ENCODE results near the gene ARHGAP32. TPM values are rescaled to one million over a fixed set of nuclear protein-coding genes. Genes with fewer than 3 reads are reported as not detected.
"Not testable (repeated sequence)": the region's sequence is repeated elsewhere in the genome, so short reads cannot be mapped to it uniquely, and the experiment has no call there.

Gene ARHGAP32
- polyA plus RNA-seq, 3 donors: 17.2 to 19.6 (median 18.0) TPM

DNA sequence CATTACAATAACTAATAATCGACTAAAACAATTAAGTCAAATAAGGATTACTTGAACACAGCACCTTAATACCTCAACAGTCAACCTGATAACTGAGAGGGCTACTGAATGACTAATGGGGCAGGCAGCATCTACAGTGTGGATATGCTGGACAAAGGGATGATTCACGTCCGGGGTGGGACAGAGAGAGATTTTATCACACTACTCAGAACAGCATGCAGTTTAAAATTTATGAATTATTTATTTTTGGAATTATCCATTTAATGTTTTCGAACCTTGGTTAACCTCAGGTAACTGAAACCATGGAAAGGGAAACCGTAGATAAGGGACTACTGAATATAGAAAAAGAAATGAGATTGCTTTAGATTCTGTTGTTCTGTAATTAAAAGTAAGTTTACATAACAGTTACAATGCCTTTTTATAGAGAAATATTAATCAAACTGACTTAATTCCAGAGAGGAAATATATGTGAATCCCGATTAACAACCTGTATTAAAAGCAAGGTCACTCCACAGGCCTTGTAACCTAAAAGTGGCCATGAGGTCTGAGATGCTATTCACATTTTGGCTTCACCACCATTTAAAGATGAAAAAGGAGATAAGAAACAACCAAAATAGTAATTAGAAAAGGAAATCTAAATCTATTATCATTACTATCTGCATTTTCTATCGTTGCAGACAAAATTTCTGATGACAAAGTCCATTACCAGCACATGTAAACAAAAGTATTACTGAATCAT is 130.5 kb downstream of the ARHGAP32 start:
- DNase-seq (ENCODE audit: extremely low read depth in 1 of 11, low read depth in 9 of 11, low spot score in 4 of 11): no peak

DNA sequence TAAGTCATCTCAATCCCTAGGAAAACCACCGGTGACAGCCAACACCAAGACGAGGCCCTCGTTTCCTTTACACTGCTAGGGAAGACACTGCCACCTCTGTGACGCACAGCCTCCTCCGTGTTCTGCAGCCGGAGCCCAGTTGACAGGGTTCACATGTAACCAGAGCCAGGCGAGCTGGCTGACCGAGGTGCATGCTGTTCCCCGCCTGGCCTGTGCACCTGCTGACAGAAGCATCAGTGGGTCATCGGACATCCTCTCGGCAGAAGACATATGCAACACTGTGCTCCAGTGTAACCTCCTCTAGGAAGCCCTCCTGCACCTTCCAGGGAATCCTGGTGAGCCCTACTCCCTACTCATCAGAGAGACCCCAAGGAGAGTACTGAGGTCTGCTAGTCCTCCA is 135.2 kb downstream of the ARHGAP32 start:
- DNase-seq (ENCODE audit: extremely low read depth in 1 of 11, low read depth in 9 of 11, low spot score in 4 of 11): no peak

DNA sequence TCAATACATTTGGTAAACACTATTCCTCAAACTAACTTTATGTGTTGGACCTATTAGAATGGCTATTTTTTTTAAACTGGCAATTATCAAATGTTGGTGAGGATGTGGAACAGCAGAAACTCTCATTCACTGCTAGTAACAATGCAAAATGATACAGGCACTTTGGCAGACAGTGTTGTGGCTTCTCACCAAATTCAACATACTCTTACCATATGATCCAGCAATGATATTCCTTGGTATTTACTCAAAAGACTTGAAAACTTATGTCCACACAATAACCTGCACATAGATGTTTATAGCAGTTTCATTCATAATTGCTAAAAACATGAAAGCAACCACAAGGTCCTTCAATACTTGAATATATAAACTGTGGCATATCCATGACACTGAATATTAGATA is 136.9 kb downstream of the ARHGAP32 start:
- no peak for DNase-seq (ENCODE audit: extremely low read depth in 1 of 11, low read depth in 9 of 11, low spot score in 4 of 11)

DNA sequence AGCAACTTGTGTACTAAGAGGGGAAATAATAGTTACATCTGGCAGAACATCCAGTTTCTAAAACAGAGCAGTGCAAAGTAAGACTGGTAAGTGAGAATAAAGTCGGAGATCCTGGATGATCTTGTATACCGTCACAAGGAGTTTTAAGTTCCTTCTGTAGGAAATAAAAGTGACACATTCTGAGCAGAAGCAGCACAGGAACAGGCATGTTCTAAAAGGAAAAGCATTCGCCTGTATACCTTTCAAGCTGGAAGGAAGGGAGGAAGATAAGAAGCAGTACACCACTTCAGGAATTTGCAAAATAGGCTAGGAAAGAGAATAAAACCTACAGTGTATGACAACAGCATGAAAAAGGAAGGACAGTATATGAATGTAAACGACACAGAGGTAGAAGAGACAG is 143.2 kb downstream of the ARHGAP32 start:
- DNase-seq (ENCODE audit: extremely low read depth in 1 of 11, low read depth in 9 of 11, low spot score in 4 of 11): no peak

DNA sequence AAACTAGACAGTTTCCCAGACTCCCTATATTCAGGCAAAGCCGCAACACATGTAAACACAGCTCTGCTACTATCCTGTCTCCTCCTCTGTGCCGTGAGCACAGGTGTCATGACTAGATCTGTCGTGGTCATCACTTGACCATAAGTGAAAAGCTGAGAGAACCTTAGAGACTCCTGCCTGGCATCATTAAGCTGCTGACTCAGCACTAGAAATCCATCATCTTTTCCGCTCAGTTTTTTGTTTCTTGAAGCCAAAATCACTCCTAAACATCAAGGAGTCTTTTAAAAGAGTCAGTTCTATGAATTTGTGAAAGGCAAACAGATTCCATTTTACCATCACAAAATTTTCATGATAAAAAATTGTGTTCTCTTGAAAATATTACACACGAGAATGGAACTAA is 147.0 kb downstream of the ARHGAP32 start:
- no peak for DNase-seq (ENCODE audit: extremely low read depth in 1 of 11, low read depth in 9 of 11, low spot score in 4 of 11)

DNA sequence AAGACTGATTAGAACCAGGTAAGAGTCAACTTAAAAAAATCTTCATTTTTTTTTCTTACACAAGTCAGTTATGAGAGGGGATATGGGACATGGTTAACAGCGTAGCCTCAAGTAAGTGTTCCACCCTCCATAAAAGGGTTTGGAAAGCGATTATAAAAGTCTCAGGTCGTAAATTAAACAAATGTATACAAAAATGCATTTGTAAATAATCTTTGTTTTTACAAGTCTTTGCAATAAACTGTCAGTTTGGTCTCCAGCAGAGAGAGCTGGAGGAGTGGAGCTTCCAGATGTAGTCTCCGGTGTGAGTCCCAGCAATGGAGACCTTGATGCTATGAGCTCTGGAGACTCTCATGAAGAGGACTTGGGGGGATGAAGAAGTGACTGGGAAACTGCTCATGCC is 149.6 kb downstream of the ARHGAP32 start:
- no peak for DNase-seq (ENCODE audit: extremely low read depth in 1 of 11, low read depth in 9 of 11, low spot score in 4 of 11)

DNA sequence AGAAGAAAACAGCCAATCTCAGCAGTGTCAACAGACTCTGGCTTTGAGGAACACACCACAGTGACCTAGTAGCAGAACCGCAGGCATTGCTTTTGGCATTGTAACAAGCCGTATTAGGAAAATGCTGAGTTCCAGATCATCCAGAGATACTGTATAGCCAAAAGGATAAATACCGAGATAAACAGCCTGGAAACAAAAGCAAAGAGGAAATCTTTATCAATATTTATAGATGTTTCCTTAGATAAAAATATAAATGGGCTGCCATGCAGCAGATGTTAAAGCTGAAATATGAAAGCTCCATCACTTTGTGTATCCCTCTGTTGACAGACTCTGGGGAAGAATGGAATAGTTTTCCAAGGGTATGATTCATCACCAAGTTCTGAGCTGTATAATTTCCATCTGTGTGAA is 150.5 kb downstream of the ARHGAP32 start:
- DNase-seq (ENCODE audit: extremely low read depth in 1 of 11, low read depth in 9 of 11, low spot score in 4 of 11): no peak

DNA sequence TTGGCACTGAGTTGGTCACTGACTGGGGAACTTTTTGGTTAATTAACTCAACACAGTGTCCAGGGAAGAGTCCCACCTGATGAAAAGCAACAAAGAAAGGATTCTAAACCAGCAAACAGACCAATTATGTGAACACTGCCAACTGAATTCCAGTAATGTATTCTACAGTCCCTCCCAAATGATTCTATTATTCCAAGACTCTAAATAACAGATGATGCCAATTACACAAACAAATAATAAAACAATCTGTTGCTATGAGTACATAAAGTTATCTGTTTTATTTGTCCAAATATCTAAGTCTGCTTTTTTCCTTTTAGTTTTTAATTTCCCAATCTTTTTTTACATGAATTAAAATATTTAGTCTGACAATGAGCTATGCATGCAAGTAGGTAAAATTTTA is 151.2 kb downstream of the ARHGAP32 start:
- DNase-seq (ENCODE audit: extremely low read depth in 1 of 11, low read depth in 9 of 11, low spot score in 4 of 11): no peak

DNA sequence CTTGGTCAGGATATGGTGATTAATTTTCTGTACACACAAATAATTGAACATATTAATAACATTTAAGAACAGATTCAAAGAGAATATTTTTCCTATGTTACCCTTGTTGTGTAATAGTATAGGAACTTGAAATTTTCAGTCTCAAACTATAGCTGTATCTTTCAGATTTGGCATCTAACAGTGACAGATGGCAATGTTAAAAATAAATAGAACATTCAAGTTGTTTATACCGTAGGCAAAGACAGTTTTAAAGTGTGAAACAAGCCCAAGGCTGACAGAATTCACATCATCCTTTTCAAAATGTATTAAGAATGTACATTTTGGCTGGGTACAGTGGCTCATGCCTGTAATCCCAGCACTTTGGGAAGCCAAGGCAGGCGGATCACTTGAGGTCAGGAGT is 156.9 kb downstream of the ARHGAP32 start:
- DNase-seq (ENCODE audit: extremely low read depth in 1 of 11, low read depth in 9 of 11, low spot score in 4 of 11): no peak

DNA sequence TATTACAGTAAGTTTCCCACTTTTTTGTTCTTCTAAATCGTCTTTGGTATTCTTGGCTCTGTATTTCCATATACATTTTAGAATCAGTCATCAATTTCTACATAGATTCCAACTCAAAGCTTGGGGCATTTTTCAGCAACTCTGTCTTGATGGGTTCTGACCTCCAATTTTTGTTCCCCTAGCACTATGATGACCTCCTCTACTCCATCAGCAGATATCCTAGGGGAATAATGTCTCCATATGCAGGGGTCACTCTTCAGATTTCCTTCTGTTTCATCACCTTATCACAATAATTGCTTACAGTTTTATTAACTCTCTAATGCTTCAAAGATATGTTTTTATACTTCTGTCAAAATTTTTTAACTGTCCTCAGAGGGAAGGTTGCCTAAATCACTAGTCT is 158.1 kb downstream of the ARHGAP32 start:
- DNase-seq (ENCODE audit: extremely low read depth in 1 of 11, low read depth in 9 of 11, low spot score in 4 of 11): no peak

DNA sequence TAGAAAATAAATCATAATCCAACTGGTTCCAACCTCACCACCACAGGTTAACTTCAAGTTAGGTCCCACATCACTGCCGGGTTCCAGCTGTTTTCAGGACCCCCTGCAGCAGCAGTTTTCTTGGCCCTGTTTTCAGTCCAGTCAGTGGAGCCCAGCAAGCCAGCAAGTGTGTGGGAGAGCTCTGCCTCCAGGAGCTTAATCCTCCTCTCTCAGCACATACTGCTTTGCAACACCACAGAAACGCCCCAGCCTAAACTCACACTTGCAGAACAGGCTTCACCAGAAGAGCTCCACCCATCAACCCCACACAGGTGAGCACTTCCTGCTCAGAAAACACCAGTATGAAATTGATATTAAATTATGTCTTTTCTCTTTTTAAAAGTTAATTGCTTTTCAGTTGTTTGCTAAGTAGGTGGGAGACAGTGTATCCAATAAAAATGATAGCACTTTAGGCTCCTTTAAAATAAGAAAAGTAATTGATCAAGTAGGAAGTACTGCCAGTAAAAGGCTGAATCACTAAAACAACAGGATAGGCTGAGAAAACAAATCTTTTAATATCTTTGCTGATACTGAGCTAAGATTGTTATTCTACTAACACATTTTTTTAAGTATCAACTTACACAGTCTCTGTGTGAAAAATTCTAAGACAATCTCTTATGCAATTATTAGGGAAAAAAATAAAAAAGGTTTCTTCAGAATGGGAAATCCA is 168.0 kb downstream of the ARHGAP32 start:
- DNase-seq (ENCODE audit: extremely low read depth in 1 of 11, low read depth in 9 of 11, low spot score in 4 of 11): peak; percentile 3 to 45 (median 16)

DNA sequence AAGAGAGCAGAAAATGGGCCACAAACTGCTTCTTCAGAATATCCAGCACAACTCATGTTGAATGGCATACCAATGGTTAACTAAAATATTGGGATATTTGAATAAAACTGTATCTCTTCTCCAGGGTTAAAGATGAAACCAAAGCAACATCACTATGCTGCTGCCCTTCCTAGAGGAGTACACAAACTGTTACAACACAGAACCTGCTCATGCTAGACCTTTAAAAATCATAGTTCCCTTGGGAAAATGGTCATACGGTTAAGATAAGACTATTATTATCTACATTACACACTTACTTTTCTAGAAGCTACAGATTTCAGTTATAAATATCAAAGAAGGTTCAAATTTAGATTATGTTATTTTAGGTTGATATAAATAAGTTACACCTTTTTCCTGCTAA is 170.8 kb downstream of the ARHGAP32 start:
- DNase-seq (ENCODE audit: extremely low read depth in 1 of 11, low read depth in 9 of 11, low spot score in 4 of 11): no peak

DNA sequence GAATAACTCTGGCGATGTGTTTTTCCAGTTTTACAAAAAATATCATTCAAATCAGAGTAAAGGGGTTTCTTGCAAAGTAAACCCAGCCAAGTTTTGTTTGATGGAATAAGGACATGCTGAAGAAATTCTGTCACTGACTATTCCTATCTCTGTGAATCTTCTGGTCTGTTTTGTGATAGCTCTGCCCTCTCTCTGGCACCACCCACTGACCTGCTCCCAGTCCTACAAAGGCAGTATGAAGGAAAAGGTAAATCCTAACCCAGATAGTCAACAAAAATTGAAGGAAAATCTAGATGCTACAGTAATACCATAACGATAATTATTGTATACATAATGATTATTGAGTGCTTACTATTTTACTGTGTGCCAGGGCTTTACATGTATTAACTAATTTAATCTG is 173.1 kb downstream of the ARHGAP32 start:
- DNase-seq (ENCODE audit: extremely low read depth in 1 of 11, low read depth in 9 of 11, low spot score in 4 of 11): no peak

DNA sequence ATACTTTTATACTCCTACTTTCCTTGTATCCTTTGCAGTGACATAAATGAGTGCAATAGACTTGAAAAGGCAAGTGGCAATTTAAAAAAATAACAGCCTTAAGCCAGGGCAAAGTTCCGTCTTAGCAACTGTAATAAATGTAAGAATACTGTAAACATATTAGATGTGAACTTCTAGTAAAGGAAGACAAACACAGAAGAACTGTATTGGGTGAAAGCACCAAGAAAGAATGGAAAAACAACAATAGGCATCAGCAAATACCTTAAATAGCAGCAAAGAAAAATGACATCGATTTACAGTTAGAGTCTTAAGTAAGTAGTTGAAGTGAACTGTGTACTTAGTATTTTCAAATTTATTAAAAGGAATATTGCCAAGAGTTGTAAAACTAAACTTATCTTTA is 174.0 kb downstream of the ARHGAP32 start:
- no peak for DNase-seq (ENCODE audit: extremely low read depth in 1 of 11, low read depth in 9 of 11, low spot score in 4 of 11)

DNA sequence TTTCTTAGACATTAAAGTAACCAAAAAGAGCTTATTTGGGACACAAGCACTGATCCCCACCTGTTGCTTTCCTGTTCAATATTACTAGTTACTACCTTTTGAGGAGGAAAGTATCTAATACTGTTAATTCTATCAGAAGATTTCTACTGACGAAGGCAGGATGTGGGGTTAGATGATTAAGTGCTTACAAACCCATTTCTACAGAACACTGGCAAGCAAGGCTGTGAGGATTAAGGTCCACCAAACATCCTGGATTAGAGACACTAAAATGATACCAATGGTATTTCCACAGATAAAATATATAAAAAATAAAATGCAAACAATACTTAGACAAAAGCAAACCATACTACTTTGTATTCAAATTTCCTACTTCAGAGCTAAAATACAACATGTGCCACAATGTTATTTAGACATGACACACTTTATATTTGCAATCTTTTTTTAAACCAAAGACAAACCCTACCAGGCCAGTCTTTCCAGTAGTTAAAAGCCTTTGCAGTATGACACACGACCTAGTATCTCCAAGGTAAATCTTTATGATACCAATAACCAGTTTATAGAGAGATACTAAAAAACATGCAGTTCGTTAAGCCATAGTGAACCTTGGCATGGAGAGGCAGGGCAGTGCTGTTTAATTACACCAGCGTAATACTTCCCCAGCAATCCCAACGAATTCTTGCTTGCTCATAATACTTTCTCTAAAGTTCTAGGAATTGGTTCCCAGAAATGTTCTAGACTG is 178.2 kb downstream of the ARHGAP32 start:
- no peak for DNase-seq (ENCODE audit: extremely low read depth in 1 of 11, low read depth in 9 of 11, low spot score in 4 of 11)

DNA sequence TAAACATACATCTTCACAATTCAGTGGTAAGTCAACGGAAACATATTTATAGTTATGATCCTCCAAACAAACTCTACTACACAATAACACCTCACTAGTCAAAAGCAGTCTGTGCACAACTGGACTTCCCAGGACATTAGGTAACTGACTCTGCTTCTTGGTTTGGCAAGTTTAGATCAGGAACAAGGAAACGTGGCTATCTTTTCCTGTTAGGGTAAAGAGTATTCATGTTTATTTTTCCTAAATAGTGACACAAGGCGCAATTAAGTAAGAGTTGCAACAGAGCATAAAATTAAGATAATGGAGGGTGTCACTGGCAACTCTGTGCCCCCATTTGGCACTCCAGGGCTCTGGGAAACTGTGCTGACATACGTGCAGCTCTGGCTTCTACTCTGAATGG is 179.2 kb downstream of the ARHGAP32 start:
- no peak for DNase-seq (ENCODE audit: extremely low read depth in 1 of 11, low read depth in 9 of 11, low spot score in 4 of 11)

DNA sequence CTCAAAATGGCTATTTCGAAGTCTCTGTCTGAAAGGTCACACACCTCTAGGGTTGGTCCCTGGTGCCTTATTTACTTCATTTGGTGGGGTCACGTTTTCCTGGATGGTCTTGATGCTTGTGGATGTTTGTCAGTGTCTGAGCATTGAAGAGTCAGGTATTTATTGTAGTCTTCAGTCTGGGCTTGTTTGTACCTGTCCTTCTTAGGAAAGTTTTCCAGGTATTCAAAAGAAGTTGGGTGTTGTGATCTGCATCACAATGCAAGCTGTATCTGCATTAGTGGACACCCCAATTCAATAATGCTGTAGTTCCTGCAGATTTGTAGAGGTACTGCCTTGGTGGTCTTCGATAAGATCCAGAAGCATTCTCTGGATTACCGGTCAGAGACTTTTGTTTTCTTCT is 186.0 kb downstream of the ARHGAP32 start:
- DNase-seq (ENCODE audit: extremely low read depth in 1 of 11, low read depth in 9 of 11, low spot score in 4 of 11): no peak

DNA sequence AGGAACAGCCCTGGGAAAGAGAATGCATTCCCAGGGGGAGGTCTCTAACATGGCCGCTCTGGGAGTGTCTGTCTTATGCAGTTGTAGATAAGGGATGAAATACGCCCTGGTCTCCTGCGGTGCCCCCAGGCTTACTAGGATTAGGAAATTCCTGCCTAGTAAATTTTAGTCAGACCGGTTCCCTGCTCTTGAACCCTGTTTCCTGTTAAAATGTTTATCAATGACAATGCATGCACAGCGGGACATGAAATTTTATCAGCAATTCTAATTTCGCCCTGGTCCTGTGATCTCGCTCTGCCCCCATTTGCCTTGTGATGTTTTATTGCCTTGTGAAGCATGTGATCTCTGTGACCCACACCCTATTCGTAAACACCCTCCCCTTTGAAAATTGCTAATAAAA is 193.0 kb downstream of the ARHGAP32 start:
- not testable (repeated sequence) for DNase-seq (ENCODE audit: extremely low read depth in 1 of 11, low read depth in 9 of 11, low spot score in 4 of 11)

DNA sequence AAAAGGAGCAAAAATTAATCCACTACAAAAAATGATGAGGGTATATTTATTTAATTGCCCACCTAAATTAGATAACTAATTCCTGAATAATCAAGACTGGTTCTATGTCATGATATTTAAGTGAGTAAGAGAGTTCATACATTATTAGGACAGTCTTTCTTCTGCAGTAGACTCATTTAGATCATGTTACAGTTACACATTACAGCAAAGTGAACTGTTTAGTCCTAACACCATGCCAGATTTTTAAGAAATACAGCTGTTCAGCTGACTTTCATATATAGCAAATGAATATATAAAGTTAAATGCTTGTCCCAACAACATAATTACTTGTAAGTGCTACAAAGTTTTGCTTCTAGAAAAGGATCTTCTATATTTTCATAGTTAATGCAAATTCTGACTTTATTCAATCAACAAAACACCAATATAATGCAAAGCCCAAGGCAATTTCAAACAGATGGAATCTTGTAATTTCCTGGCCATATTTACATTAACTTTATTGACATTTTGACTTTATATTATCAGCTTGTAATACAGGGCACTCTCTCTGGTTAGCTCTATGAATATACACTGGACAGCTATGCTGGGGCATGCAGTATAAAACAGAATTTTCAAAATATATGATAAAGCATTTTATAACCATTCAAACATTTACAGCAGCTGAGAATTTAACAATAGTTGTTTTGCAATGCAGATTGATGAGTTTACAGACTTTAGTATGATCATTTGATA is 203.7 kb downstream of the ARHGAP32 start:
- DNase-seq (ENCODE audit: extremely low read depth in 1 of 11, low read depth in 9 of 11, low spot score in 4 of 11): no peak

DNA sequence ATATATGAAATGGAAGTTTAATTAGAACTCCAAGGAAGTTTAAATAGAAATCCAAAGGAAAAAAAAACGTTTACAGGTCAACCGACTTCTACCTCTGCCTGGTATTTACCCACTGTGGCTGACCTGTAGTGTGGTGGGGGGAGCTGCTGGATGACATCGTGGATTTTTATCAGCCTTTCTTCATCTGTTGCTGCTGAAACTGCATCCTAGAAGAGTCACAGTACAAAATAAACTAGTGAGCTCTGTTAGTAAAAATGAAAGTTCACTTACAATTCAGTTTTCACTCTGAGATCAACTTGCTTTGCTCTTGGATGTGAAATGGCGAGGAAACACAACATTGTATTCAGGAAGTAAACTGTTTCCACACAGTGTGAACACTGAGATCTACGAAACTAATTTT is 206.2 kb downstream of the ARHGAP32 start:
- no peak for DNase-seq (ENCODE audit: extremely low read depth in 1 of 11, low read depth in 9 of 11, low spot score in 4 of 11)
